ENCODE results near the gene ANGPTL8. TPM values are rescaled to one million over a fixed set of nuclear protein-coding genes. Genes with fewer than 3 reads are reported as not detected.

The ANGPTL8 gene
- total and polyA plus RNA-seq, 2 of the 13 experiments (the other 11 are each of a cell fraction or from before 2014, with no cell fraction given), result 27.3 to 243 TPM

DNA sequence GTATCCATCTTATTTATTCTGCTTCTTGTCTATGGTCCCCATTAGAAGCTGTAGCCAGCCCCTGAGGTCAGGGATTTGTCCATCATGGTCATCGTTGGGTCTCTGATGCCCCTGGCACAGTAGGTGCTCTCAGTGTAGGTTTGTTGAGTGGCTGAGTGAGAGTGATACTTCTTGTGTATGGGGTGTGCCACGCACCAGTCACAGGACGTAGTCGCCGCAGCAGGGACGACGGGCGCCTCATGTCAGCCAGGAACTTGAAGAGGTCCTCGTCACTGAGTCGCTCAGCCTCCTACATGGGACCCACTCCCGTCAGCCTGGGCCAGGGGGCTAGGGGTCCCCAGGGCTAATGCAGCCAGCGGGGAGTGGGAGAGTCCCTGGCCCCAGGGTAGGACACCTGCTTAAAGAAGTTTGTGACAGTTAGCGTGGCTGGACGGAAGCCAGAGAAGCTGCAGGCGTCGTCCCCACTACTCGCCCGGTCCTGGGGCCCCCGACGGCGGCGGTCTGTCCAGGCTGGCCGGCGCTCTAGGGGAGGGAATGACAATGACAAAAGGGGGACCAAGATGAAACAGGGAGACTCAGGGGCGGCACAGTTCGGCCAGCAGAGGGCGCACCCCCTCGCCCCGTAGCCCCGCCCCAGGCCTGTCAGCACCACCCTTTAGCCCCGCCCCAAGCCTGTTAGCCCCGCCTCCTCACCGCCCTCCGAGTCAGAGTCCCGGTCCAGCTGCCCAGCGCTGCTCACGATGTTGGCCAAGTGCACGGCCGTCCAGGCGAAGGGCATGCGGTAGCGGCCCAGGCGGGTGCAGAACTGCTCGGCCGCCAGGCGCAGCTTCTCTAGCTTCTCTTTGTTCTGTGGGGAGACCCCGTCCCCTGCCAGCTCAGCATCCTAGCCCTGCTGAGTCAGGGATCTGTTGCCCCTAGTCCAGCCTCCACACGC, 3.7 kb downstream of the ANGPTL8 start (continued):
- TF ChIP-seq ZNF318 (CRISPR knock-in tag; IDR thresholded peaks at IDR 0.05), result no peak
- TF ChIP-seq ZFP62 (CRISPR knock-in tag; IDR thresholded peaks at IDR 0.05), result no peak
- TF ChIP-seq, protein P1, sequence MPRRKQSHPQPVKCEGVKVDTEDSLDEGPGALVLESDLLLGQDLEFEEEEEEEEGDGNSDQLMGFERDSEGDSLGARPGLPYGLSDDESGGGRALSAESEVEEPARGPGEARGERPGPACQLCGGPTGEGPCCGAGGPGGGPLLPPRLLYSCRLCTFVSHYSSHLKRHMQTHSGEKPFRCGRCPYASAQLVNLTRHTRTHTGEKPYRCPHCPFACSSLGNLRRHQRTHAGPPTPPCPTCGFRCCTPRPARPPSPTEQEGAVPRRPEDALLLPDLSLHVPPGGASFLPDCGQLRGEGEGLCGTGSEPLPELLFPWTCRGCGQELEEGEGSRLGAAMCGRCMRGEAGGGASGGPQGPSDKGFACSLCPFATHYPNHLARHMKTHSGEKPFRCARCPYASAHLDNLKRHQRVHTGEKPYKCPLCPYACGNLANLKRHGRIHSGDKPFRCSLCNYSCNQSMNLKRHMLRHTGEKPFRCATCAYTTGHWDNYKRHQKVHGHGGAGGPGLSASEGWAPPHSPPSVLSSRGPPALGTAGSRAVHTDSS (CRISPR knock-in tag; conservative IDR thresholded peaks at IDR 0.05), result no peak
- TF ChIP-seq, protein P2, sequence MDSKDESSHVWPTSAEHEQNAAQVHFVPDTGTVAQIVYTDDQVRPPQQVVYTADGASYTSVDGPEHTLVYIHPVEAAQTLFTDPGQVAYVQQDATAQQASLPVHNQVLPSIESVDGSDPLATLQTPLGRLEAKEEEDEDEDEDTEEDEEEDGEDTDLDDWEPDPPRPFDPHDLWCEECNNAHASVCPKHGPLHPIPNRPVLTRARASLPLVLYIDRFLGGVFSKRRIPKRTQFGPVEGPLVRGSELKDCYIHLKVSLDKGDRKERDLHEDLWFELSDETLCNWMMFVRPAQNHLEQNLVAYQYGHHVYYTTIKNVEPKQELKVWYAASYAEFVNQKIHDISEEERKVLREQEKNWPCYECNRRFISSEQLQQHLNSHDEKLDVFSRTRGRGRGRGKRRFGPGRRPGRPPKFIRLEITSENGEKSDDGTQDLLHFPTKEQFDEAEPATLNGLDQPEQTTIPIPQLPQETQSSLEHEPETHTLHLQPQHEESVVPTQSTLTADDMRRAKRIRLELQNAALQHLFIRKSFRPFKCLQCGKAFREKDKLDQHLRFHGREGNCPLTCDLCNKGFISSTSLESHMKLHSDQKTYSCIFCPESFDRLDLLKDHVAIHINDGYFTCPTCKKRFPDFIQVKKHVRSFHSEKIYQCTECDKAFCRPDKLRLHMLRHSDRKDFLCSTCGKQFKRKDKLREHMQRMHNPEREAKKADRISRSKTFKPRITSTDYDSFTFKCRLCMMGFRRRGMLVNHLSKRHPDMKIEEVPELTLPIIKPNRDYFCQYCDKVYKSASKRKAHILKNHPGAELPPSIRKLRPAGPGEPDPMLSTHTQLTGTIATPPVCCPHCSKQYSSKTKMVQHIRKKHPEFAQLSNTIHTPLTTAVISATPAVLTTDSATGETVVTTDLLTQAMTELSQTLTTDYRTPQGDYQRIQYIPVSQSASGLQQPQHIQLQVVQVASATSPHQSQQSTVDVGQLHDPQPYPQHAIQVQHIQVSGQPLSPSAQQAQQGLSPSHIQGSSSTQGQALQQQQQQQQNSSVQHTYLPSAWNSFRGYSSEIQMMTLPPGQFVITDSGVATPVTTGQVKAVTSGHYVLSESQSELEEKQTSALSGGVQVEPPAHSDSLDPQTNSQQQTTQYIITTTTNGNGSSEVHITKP (CRISPR knock-in tag; IDR thresholded peaks at IDR 0.05; ENCODE audit: low read depth), result no peak
- TF ChIP-seq HHEX (CRISPR knock-in tag; IDR thresholded peaks at IDR 0.05), result no peak
- no peak for TF ChIP-seq ZNF124 (CRISPR knock-in tag; IDR thresholded peaks at IDR 0.05)
- no peak for TF ChIP-seq XBP1 (CRISPR knock-in tag; IDR thresholded peaks at IDR 0.05)
- TF ChIP-seq CBFB (CRISPR knock-in tag; IDR thresholded peaks at IDR 0.05), result no peak
- TF ChIP-seq, protein P3, sequence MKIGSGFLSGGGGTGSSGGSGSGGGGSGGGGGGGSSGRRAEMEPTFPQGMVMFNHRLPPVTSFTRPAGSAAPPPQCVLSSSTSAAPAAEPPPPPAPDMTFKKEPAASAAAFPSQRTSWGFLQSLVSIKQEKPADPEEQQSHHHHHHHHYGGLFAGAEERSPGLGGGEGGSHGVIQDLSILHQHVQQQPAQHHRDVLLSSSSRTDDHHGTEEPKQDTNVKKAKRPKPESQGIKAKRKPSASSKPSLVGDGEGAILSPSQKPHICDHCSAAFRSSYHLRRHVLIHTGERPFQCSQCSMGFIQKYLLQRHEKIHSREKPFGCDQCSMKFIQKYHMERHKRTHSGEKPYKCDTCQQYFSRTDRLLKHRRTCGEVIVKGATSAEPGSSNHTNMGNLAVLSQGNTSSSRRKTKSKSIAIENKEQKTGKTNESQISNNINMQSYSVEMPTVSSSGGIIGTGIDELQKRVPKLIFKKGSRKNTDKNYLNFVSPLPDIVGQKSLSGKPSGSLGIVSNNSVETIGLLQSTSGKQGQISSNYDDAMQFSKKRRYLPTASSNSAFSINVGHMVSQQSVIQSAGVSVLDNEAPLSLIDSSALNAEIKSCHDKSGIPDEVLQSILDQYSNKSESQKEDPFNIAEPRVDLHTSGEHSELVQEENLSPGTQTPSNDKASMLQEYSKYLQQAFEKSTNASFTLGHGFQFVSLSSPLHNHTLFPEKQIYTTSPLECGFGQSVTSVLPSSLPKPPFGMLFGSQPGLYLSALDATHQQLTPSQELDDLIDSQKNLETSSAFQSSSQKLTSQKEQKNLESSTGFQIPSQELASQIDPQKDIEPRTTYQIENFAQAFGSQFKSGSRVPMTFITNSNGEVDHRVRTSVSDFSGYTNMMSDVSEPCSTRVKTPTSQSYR (CRISPR knock-in tag; IDR thresholded peaks at IDR 0.05; ENCODE audit: borderline replicate concordance), result no peak
- TF ChIP-seq KLF6 (CRISPR knock-in tag; IDR thresholded peaks at IDR 0.05), result 0 out of 2 replicates have a peak, but pooled peaks have one; percentile 29
- TF ChIP-seq HIVEP1 (CRISPR knock-in tag; IDR thresholded peaks at IDR 0.05), result no peak
- no peak for TF ChIP-seq ZNF841 (CRISPR knock-in tag; IDR thresholded peaks at IDR 0.05; ENCODE audit: borderline replicate concordance)

Data from HepG2 (cell line).